EL (cell line): ENCODE measurements around the gene CSTF3.
"Not testable (repeated sequence)": the region's sequence is repeated elsewhere in the genome, so short reads cannot be mapped to it uniquely, and the experiment has no call there.

ENCODE experiments used
- DNase-seq: peaks from one replicate; pipeline ENCODE4 v3.0.0-alpha.2; 2016

Gene CSTF3

DNA sequence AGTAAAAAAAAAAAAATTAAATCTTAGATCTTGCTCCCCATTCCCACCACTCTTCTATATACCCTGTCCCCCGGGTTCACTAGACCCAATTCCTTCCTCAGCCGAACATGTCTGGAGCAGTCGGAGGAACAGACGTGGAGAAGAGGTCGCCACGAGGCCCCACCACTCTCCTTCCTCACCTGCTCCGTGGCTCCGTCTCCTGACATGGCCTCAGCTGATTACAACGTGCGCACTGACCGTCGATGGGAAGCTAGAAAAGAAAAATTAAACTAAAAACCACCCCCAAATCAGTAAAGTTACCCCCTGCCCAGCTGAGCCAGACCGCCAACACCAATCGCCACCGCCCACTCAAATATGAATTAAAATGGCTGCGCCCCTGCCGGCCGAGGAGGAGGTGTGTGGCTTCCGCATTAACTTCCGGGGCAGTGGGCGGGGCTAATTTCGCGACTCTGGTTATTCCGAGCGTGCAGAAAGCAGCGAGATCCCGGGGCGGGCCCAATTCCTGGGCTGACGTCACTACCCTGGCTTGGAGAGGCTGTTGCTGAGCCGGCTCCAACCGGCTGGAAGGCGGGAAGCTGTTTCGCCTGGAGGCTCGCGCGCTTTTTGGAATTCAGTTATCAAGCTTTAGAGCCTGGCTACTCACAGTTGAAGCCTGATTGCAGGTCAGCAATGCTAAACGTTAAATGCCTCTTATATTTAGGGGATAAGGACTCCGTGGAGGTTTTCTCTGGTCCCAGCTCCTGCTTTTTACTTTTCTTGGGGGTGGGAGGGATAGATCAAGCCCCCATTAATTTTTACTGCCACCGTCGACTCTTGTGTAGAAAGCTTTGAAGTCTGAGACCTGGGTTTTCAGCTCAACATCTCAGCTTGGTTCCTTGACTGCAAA lies at the start of gene CSTF3:
TSS of gene CSTF3 (minus strand) at position 361 of the 886 bp plus-strand sequence. CDS start at position 206, 155 bp downstream.
- DNase-seq: peak; percentile 100

DNA sequence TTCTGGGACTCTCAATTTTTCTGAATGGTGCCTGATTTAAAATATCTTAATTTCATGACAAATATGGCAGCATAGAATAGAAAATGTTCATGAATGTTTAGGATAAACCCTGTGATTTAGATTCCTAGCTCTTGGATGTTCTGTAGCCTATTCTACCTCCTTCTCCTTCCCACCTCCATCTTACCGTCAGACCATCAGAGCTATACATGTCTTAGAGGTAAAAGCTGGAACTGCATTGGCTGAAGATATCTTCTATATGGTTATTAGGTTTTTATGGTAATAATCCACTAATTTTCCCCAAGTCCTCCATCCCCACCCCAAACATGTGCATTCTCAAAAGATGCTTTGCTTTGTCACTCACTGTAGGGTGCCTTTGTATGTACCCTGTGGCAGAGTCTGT lies 46.9 kb upstream of the CSTF3 start:
- no peak for DNase-seq

DNA sequence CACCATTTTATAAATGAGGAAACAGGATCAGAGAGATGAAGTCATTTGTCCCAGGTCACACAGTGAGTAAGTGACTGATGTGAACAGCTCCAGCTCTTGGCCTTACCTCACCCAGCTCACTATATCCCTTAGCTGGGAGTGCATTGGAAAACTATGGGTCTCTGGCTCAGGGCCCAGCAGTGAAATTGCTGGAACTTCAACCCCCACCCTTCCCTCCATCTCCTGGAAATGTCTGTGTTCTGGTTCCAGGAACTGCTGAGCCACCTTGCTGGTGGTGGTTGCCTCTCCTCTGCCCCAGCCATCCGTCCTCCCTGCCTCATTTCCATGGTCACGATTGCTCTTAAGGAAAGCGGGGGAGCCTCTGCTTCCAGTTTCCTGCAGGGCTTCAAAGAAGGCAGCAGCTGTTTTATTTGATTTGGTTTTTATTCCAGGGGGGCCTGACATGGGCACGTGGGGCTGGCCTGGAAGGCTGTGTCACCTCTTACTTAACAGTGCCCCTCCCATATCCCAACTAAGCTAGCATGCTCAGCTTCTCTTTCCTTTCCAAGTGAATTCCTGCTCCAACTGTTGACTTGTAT lies 46.2 kb upstream of the CSTF3 start:
- no peak for DNase-seq

- DNase-seq: no peak
Measured at GRCh38 chr11:33197915-33198727, 36.8 kb upstream of the CSTF3 start.

GRCh38 chr11:33195462-33196173 lies 34.3 kb upstream of the CSTF3 start:
- DNase-seq: no peak

GRCh38 chr11:33194455-33194854 lies 33.2 kb upstream of the CSTF3 start:
- no peak for DNase-seq

DNA sequence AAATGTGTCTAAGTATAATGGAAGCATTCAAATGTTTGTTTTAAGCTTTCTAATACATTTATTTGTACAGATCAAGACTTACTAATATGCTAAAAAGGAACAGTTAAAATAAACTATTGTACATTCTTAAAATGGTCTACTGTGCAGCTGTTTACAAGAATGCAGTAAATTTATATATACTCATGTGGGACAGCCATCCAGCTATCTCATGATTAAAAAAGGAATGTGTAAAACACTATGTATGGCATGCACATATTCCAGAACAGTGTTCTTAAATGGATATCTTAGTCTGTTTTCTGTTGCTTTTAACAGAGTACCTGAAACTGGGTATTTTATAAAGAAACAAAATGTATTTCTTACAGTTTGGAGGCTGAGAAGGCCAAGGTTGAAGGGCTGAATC lies 30.2 kb upstream of the CSTF3 start:
- no peak for DNase-seq

DNA sequence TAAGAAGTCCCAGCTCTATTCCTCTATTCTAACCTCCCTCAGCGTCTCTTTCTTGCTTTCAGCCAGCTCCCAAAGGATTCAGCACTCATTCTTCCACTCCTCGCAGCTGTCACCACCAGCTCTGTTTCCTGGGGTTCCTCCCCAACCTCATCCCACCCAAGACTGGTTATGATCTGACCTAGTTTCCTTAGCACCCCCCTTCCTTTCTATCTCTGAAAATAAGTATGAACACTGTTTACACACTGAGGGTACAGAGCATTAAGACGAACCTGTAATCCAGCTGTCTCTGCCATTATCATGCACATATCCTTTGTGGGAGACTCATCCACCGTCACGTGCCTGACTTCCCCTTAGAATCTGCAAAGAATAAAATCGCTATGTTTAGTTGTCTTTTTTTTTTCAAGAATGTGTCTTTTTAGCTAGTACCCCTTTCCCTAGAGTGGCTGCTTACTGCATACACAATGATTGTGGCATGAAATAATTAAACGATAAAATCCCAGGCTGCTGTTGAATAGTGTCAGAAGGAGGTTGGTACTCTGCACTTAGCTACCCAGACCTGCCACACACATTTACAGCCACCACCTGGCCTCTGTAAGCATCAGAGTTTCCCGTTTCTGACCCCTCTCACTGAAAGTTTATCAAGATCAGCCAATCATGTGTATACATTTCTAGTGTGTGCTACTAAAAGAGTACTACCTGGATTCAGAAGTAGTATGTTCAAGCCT lies 26.9 kb upstream of the CSTF3 start:
- no peak for DNase-seq

GRCh38 chr11:33185756-33186155 lies 24.5 kb upstream of the CSTF3 start:
- DNase-seq: no peak

DNA sequence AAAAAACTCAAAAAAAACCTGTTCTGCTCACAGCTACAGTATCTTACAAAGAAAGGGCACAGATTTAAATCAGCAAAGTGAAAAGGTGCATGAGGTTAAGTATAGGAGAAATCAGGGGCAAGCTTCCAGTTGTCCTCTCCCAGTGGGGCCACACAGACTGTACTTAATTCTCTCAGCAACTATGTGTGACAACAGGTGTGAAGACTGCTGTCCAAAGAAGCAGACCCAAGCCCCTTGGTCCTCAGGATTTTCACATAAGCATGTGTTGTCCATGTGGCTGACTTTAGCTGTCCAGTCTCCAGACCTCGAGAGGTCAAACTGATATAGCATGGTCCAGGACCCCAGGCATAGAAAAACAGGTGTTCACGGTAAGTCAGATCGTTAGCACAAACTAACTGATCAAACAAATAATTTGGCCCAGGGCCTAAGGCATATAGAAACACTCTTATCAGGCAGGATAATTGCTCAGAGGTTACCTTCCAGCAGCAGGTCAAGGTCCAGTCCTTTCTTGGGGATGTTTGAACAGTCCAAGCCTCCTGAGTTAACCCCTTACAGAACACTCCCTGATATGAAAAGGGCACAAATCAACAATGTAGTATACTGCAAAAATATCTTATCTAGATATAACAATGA lies 21.1 kb upstream of the CSTF3 start:
- DNase-seq: no peak

GRCh38 chr11:33179348-33179803 lies 18.1 kb upstream of the CSTF3 start:
- DNase-seq: no peak

DNA sequence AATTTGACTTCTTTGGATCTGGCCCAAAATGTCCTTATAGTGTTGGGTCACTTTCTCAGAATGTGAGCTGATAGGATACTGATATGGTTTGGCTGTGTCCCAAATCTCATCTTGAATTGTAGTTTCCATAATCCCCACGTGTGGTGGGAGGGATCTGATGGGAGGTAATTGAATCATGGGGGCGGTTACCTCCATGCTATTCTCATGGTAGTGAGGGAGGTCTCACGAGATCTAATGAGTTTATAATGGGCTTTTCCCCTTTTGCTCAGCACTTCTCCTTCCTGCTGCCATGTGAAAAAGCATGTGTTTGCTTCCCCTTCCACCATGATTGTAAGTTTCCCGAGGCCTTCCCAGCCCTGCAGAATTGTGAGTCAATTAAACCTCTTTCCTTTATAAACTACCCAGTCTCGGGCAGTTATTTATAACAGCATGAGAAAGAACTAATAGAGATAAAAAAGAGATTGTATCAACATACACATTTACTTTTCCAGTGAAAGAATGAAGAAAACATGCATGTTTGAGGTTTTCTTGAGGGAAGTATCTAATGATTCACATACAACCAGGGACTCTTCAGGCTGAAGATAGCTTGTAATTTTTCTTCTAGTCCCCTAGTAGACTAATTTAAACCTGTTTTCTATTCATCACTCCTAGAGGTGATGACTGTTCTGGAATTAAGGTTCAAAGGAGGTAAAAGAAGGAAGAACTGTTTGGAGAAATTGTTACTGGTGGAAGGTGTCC lies 17.3 kb upstream of the CSTF3 start:
- DNase-seq: no peak

DNA sequence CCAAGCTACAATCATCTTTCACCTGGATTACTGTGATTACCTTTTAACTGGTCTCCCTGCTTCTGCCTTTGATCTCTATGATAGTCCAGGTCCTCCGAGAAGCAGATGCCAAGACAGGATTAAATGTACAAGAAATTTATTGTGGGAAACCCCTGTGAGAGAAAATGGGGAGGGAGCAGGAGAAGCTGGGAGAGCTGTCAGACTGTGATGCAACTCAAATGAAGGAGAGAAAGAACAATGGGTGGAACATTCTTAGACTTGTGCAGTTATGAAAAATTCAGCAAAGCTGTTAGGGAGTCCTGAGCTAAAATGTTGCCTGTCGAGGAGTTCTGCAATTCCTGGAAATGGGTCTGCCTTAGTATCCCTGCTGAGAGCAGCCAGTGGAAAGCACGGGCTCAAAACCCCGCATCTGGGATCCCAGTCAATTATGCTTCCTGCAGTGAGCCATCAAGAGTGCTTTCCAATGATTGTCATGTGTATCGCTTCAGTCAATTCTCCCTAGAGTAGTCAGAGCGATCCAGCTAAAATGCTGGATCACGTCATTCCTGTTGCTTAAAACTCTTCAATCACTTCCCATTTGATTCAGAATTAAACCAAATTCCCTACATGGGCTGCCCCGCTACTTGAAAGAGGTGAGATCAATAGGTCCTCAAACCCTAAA lies 16.5 kb upstream of the CSTF3 start:
- DNase-seq: no peak

DNA sequence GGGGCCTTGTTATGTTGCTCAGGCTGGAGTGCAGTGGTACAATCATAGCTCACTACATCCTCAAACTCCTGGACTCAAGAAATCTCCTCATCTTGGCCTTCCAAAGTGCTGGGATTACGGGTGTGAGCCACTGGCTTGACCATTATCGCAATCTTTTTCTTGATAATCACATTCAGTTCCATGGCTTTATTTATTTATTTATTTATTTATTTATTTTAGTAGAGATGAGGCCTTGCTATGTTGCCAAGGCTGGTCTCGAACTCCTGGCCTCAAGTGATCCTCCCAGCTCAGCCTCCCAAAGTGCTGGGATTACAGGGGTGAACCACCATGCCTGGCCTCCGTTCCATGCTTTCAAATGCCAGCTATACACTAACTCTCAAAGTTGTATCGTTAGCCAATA lies 15.5 kb upstream of the CSTF3 start:
- not testable (repeated sequence) for DNase-seq

DNA sequence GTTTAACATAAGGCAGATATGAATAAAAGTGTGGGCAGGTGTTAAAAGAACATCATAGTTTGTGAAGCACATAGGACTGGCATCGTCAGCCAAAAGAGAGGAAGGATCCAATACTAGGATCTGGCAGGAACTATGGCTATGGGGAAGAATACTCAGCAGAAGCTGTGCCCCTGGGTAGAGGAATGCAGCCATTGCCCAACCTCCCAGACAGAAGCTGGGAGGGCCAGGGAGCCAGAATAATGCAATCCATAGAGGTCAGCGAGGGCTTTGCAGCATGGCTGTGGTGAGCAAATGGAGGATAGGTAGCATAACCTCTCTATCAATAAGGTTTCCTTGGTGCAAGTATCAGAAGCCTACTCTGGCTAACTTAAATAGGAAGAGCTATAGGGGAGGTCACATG lies 11.7 kb upstream of the CSTF3 start:
- no peak for DNase-seq

GRCh38 chr11:33172345-33172744 lies 11.1 kb upstream of the CSTF3 start:
- no peak for DNase-seq

DNA sequence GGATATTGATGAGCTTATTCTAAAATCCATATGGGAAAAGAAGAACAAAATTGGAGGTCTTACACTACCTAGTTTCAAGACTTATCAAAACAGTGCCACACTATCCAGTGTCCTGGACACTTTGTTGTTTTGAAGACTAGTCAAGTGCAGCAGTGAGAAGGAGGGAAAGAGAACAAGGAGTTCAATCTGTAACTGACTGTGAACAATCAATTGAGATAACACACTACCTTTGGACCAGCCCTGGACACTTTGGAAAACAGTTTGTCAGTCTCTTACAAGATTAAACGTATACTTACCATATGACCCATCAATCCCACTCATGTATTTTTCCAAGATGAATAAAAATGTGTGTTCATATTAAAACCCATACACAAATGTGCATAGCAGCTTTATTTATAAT lies 10.0 kb upstream of the CSTF3 start:
- no peak for DNase-seq

GRCh38 chr11:33168709-33169200 lies 7.5 kb upstream of the CSTF3 start:
- DNase-seq: peak; percentile 22

DNA sequence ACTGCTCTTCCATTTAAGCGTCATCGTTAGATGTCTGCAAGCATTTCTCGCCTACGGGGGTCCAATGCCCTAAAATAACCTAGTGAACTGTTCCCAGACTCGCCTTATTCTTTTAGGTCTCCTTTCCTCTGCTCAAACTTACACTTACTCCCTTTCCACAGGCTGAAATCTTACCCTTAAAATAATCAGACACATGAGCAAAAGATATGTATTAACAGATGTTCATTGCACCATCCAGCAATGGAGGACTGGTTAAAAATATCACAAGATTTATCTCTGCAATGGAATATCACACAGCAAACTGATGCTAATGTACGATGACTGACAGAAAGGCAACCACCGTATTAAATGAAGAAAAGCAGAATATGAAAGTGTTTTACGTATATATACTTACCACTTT lies 1.6 kb upstream of the CSTF3 start:
- DNase-seq: no peak

- DNase-seq: no peak
Measured at GRCh38 chr11:33160587-33160986, 693 bp downstream of the CSTF3 start.
